ENCODE measurements around the gene DHRS9.

DHRS9 gene

GRCh38 chr2:169065864-169066517, 3.4 kb upstream of the DHRS9 start:
- no peak for DNase-seq (ENCODE audit: low spot score)

- DNase-seq (ENCODE audit: low spot score) = no peak
Observed at GRCh38 chr2:169066897-169067296, 2.5 kb upstream of the DHRS9 start.

GRCh38 chr2:169069833-169070232, 470 bp downstream of the DHRS9 start:
- no peak for DNase-seq (ENCODE audit: low spot score)

GRCh38 chr2:169071455-169071854, 2.1 kb downstream of the DHRS9 start:
- DNase-seq (ENCODE audit: low spot score) = no peak

GRCh38 chr2:169072163-169072925, 3.0 kb downstream of the DHRS9 start:
- no peak for DNase-seq (ENCODE audit: low spot score)

GRCh38 chr2:169073211-169073962, 4.0 kb downstream of the DHRS9 start:
- no peak for DNase-seq (ENCODE audit: low spot score)

- no peak for DNase-seq (ENCODE audit: low spot score)
Observed at GRCh38 chr2:169073963-169074751, 4.8 kb downstream of the DHRS9 start.

GRCh38 chr2:169077674-169078240, 8.4 kb downstream of the DHRS9 start:
- DNase-seq (ENCODE audit: low spot score) = no peak

- DNase-seq (ENCODE audit: low spot score) = no peak
Observed at GRCh38 chr2:169080250-169081069, 11.1 kb downstream of the DHRS9 start.

GRCh38 chr2:169081551-169081950, 12.2 kb downstream of the DHRS9 start:
- DNase-seq (ENCODE audit: low spot score) = no peak

GRCh38 chr2:169082995-169083394, 13.6 kb downstream of the DHRS9 start:
- no peak for DNase-seq (ENCODE audit: low spot score)

- no peak for DNase-seq (ENCODE audit: low spot score)
Observed at GRCh38 chr2:169086893-169087467, 17.6 kb downstream of the DHRS9 start.

GRCh38 chr2:169087757-169088379, 18.5 kb downstream of the DHRS9 start:
- no peak for DNase-seq (ENCODE audit: low spot score)

- DNase-seq (ENCODE audit: low spot score) = no peak
Observed at GRCh38 chr2:169089182-169089581, 19.8 kb downstream of the DHRS9 start.

- DNase-seq (ENCODE audit: low spot score) = no peak
Observed at GRCh38 chr2:169090133-169090820, 20.9 kb downstream of the DHRS9 start.

GRCh38 chr2:169091256-169091655, 21.9 kb downstream of the DHRS9 start:
- DNase-seq (ENCODE audit: low spot score) = no peak

- DNase-seq (ENCODE audit: low spot score) = no peak
Observed at GRCh38 chr2:169091761-169092519, 22.6 kb downstream of the DHRS9 start.

GRCh38 chr2:169093535-169093934, 24.2 kb downstream of the DHRS9 start:
- no peak for DNase-seq (ENCODE audit: low spot score)

- DNase-seq (ENCODE audit: low spot score) = no peak
Observed at GRCh38 chr2:169094676-169095075, 25.3 kb downstream of the DHRS9 start.

All from CD4-positive, alpha-beta T cell treated with Interleukin-2 at 100 ng/mL for 4 hours (primary cell).